Liver (tissue), 9 donors: ENCODE results near the gene IRGQ. TPM values are rescaled to one million over a fixed set of nuclear protein-coding genes. Genes with fewer than 3 reads are reported as not detected.
A peak's percentile ranks its signal among the peaks of the same experiment; 100 is the strongest.

Experiments used
- DNase-seq: peaks from one replicate; pipeline ENCODE4 v3.0.0-alpha.2; 2017; ENCODE audit warnings: low spot score
- H3K27ac ChIP-seq, 2 donors: one replicate each; pipeline ENCODE4 v1.7.0; 2013; ENCODE audit warnings: inconsistent platforms in 2 of 2, low read length in 2 of 2, control low read depth in 1 of 2, low read depth in 1 of 2, mild to moderate bottlenecking in 1 of 2
- H3K27me3 ChIP-seq, 4 donors: one replicate each; pipeline versions ENCODE4 v1.6.1 to v1.7.0; 2013; ENCODE audit warnings: low read length in 3 of 4, inconsistent platforms in 1 of 4, mild to moderate bottlenecking in 1 of 4, moderate library complexity in 1 of 4; ENCODE audit not compliant: control insufficient read depth in 4 of 4, insufficient read depth in 4 of 4
- H3K36me3 ChIP-seq, 4 donors: one replicate each; pipeline versions ENCODE4 v1.6.1 to v1.7.0; 2013; ENCODE audit warnings: low read length in 3 of 4, mild to moderate bottlenecking in 3 of 4, low read depth in 1 of 4, moderate library complexity in 1 of 4; ENCODE audit not compliant: control insufficient read depth in 4 of 4, insufficient read depth in 3 of 4
- H3K4me1 ChIP-seq, 4 donors: one replicate each; pipeline versions ENCODE4 v1.6.1 to v1.7.0; 2013; ENCODE audit warnings: low read length in 3 of 4, mild to moderate bottlenecking in 3 of 4, moderate library complexity in 1 of 4; ENCODE audit not compliant: control insufficient read depth in 4 of 4, insufficient read depth in 4 of 4
- H3K4me3 ChIP-seq, 3 donors: one replicate each; pipeline versions ENCODE4 v1.6.1 to v1.7.0; 2013; ENCODE audit warnings: low read length in 3 of 3, control low read depth in 1 of 3, low read depth in 1 of 3, mild to moderate bottlenecking in 1 of 3
- H3K9ac ChIP-seq, 2 donors: one replicate each; pipeline ENCODE4 v1.7.0; 2013; ENCODE audit warnings: low read length in 2 of 2, mild to moderate bottlenecking in 2 of 2, moderate library complexity in 2 of 2, control low read depth in 1 of 2, low read depth in 1 of 2
- H3K9me3 ChIP-seq, 4 donors: one replicate each; pipeline versions ENCODE4 v1.6.1 to v1.7.0; 2013; ENCODE audit warnings: low read length in 3 of 4; ENCODE audit not compliant: control insufficient read depth in 4 of 4
- EGR1 ChIP-seq, 2 donors: IDR thresholded peaks; 2 replicates each; pipeline ENCODE4 v1.6.1; 2016 to 2018; ENCODE audit warnings: antibody characterized with exemption in 2 of 2, low read depth in 2 of 2
- FOXA1 ChIP-seq: IDR thresholded peaks from 2 replicates; pipeline ENCODE4 v1.6.1; 2016; ENCODE audit warnings: antibody characterized with exemption
- FOXA2 ChIP-seq: IDR thresholded peaks from 2 replicates; pipeline ENCODE4 v1.6.1; 2016; ENCODE audit warnings: antibody characterized with exemption
- GABPA ChIP-seq, 2 donors: IDR thresholded peaks in 1 of 2; conservative IDR thresholded peaks in 1 of 2; 2 replicates each; pipeline ENCODE4 v1.6.1; 2016; ENCODE audit warnings: antibody characterized with exemption in 2 of 2, mild to moderate bottlenecking in 1 of 2, moderate library complexity in 1 of 2
- HNF4A ChIP-seq, 2 donors: conservative IDR thresholded peaks; 2 replicates each; pipeline ENCODE4 v1.6.1; 2016; ENCODE audit warnings: antibody characterized with exemption in 2 of 2, mild to moderate bottlenecking in 2 of 2
- HNF4G ChIP-seq: IDR thresholded peaks from 2 replicates; pipeline ENCODE4 v1.6.1; 2016; ENCODE audit warnings: antibody characterized with exemption
- JUND ChIP-seq, 2 donors: IDR thresholded peaks; 2 replicates each; pipeline ENCODE4 v1.6.1; 2016; ENCODE audit warnings: antibody characterized with exemption in 2 of 2
- MAX ChIP-seq: IDR thresholded peaks from 2 replicates; pipeline ENCODE4 v1.6.1; 2016; ENCODE audit warnings: antibody characterized with exemption
- NR2F2 ChIP-seq: IDR thresholded peaks from 2 replicates; pipeline ENCODE4 v1.6.1; 2016; ENCODE audit warnings: antibody characterized with exemption
- RAD21 ChIP-seq, 2 donors: IDR thresholded peaks; 2 replicates each; pipeline ENCODE4 v1.6.1; 2016; ENCODE audit warnings: antibody characterized with exemption in 2 of 2, mild to moderate bottlenecking in 2 of 2
- RXRA ChIP-seq, 2 donors: IDR thresholded peaks; 2 replicates each; pipeline ENCODE4 v1.6.1; 2017 to 2018; ENCODE audit warnings: antibody characterized with exemption in 2 of 2, mild to moderate bottlenecking in 1 of 2
- SP1 ChIP-seq: IDR thresholded peaks from 2 replicates; pipeline ENCODE4 v1.6.1; 2018; ENCODE audit warnings: antibody characterized with exemption, mild to moderate bottlenecking
- TAF1 ChIP-seq: conservative IDR thresholded peaks from 2 replicates; pipeline ENCODE4 v1.6.1; 2016; ENCODE audit warnings: antibody characterized with exemption, mild to moderate bottlenecking
- YY1 ChIP-seq: IDR thresholded peaks from 2 replicates; pipeline ENCODE4 v1.6.1; 2016; ENCODE audit warnings: antibody characterized with exemption, mild to moderate bottlenecking
- WGBS: extraction: QIAGEN DNeasy Blood & Tissue Kit; methylation state at CpG from one replicate; pipeline ENCODE4 v1.1.7; 2013; 5-methylcytosine and 5-hydroxymethylcytosine counted together
- polyA plus RNA-seq, 2 donors: library from polyadenylated mRNA; stranded (reverse) in 1 of 2; unstranded in 1 of 2; fragments of 200-250 nt in 1 of 2; fragments of >200 nt in 1 of 2; fragmentation: Nextera tagmentation in 1 of 2; extraction: Ambion mirVana in 1 of 2; gene quantifications; one replicate each; pipeline versions ENCODE4 v1.2.1 to v1.2.3, GENCODE V29; 2013 to 2015
- total RNA-seq, 2 donors: library from RNA; depleted of rRNA; stranded (reverse); fragments of >200 nt; gene quantifications; one replicate each; pipeline ENCODE4 v1.2.3, GENCODE V29; 2014
- TF ChIP-seq, protein P1 (sequence below): IDR thresholded peaks from 2 replicates; pipeline ENCODE4 v1.6.1; 2016; ENCODE audit warnings: antibody characterized with exemption
- TF ChIP-seq, protein P2 (sequence below): IDR thresholded peaks from 2 replicates; pipeline ENCODE4 v1.6.1; 2016; ENCODE audit warnings: antibody characterized with exemption
- TF ChIP-seq, protein P3 (sequence below): fragments of 150-350 bp; IDR thresholded peaks from 2 replicates; pipeline ENCODE4 v1.5.1; 2017; ENCODE audit warnings: improper control_type of control experiment, low read depth, low read length; ENCODE audit not compliant: missing input control
- TF ChIP-seq, protein P4 (sequence below): IDR thresholded peaks from 2 replicates; pipeline ENCODE4 v1.6.1; 2016; ENCODE audit warnings: antibody characterized with exemption, mild to moderate bottlenecking
- donor health status: healthy.
- donor health status: healthy.
- donor health status: healthy.
- donor health status: healthy.
- donor health status: healthy.

Gene IRGQ
- total and polyA plus RNA-seq, 4 donors, result 2.8 to 15.5 (median 5.2) TPM

- TF ChIP-seq, protein P1, sequence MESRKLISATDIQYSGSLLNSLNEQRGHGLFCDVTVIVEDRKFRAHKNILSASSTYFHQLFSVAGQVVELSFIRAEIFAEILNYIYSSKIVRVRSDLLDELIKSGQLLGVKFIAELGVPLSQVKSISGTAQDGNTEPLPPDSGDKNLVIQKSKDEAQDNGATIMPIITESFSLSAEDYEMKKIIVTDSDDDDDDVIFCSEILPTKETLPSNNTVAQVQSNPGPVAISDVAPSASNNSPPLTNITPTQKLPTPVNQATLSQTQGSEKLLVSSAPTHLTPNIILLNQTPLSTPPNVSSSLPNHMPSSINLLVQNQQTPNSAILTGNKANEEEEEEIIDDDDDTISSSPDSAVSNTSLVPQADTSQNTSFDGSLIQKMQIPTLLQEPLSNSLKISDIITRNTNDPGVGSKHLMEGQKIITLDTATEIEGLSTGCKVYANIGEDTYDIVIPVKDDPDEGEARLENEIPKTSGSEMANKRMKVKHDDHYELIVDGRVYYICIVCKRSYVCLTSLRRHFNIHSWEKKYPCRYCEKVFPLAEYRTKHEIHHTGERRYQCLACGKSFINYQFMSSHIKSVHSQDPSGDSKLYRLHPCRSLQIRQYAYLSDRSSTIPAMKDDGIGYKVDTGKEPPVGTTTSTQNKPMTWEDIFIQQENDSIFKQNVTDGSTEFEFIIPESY, result no peak
- no peak for TF ChIP-seq EGR1 (IDR thresholded peaks at IDR 0.05; ENCODE audit: low read depth in 2 of 2)
- TF ChIP-seq JUND (IDR thresholded peaks at IDR 0.05), result no peak
- TF ChIP-seq NR2F2, result no peak
- no peak for TF ChIP-seq TAF1
- TF ChIP-seq RXRA (IDR thresholded peaks at IDR 0.05), result no peak
- TF ChIP-seq SP1, result no peak
- TF ChIP-seq HNF4A (conservative IDR thresholded peaks at IDR 0.05), result no peak
- TF ChIP-seq, protein P2, sequence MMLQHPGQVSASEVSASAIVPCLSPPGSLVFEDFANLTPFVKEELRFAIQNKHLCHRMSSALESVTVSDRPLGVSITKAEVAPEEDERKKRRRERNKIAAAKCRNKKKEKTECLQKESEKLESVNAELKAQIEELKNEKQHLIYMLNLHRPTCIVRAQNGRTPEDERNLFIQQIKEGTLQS, result no peak
- no peak for TF ChIP-seq YY1
- TF ChIP-seq, protein P3, sequence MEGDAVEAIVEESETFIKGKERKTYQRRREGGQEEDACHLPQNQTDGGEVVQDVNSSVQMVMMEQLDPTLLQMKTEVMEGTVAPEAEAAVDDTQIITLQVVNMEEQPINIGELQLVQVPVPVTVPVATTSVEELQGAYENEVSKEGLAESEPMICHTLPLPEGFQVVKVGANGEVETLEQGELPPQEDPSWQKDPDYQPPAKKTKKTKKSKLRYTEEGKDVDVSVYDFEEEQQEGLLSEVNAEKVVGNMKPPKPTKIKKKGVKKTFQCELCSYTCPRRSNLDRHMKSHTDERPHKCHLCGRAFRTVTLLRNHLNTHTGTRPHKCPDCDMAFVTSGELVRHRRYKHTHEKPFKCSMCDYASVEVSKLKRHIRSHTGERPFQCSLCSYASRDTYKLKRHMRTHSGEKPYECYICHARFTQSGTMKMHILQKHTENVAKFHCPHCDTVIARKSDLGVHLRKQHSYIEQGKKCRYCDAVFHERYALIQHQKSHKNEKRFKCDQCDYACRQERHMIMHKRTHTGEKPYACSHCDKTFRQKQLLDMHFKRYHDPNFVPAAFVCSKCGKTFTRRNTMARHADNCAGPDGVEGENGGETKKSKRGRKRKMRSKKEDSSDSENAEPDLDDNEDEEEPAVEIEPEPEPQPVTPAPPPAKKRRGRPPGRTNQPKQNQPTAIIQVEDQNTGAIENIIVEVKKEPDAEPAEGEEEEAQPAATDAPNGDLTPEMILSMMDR, result no peak
These were observed 30.9 kb upstream of the IRGQ start (continued) for GRCh38 chr19:43626838-43627237.

DNA sequence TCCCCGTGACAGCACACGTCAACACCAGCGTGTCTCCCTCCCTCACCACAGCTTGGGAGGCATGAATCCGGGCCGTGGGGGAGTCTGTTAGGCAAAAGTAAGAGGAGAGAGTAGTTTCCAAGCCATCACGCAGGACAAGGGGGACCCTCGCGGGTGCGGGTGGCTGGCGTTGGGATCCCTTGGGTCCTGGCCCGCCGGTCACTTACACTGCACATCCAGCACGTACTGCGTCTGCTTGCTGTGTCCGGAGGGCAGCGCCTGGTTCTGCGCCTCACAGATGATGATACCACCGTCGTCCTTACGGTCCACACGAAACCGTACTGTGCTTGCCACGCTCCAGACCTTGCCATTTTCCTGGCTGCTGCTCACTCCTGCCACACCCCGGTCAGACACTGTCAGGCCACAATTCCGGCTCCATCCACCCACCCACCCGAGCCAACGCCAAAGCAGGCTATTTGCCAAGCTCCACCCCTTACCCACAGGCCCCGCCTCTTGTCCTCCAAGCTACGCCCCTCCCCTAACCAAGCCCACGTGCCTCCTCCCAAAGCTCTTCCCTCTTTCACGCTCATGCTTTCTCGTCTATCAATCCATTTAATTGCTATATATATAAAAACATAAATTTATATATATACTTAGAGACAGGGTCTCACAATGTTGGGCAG is 30.1 kb upstream of the IRGQ start:
- Histone ChIP-seq H3K4me1 (no peaks in the 10 kb centered on the region), H3K9ac (no peak overlapping the region), H3K9me3 (no peaks in the 10 kb centered on the region), H3K27ac (no peak overlapping the region), H3K36me3 (no peaks in the 10 kb centered on the region), H3K27me3 (no peaks in the 10 kb centered on the region), H3K4me3 (no peak overlapping the region)
- whole genome bisulfite sequencing, result 81% methylated on average over 32 of the region's 32 CpGs
- TF ChIP-seq, protein P4, sequence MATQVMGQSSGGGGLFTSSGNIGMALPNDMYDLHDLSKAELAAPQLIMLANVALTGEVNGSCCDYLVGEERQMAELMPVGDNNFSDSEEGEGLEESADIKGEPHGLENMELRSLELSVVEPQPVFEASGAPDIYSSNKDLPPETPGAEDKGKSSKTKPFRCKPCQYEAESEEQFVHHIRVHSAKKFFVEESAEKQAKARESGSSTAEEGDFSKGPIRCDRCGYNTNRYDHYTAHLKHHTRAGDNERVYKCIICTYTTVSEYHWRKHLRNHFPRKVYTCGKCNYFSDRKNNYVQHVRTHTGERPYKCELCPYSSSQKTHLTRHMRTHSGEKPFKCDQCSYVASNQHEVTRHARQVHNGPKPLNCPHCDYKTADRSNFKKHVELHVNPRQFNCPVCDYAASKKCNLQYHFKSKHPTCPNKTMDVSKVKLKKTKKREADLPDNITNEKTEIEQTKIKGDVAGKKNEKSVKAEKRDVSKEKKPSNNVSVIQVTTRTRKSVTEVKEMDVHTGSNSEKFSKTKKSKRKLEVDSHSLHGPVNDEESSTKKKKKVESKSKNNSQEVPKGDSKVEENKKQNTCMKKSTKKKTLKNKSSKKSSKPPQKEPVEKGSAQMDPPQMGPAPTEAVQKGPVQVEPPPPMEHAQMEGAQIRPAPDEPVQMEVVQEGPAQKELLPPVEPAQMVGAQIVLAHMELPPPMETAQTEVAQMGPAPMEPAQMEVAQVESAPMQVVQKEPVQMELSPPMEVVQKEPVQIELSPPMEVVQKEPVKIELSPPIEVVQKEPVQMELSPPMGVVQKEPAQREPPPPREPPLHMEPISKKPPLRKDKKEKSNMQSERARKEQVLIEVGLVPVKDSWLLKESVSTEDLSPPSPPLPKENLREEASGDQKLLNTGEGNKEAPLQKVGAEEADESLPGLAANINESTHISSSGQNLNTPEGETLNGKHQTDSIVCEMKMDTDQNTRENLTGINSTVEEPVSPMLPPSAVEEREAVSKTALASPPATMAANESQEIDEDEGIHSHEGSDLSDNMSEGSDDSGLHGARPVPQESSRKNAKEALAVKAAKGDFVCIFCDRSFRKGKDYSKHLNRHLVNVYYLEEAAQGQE, result no peak
- TF ChIP-seq EGR1 (IDR thresholded peaks at IDR 0.05; ENCODE audit: low read depth in 2 of 2), result no peak
- no peak for TF ChIP-seq JUND (IDR thresholded peaks at IDR 0.05)
- no peak for TF ChIP-seq MAX
- no peak for TF ChIP-seq YY1
- TF ChIP-seq HNF4A (conservative IDR thresholded peaks at IDR 0.05), result no peak
- no peak for TF ChIP-seq NR2F2
- TF ChIP-seq RXRA (IDR thresholded peaks at IDR 0.05), result no peak
- TF ChIP-seq, protein P3, result no peak
- TF ChIP-seq HNF4G, result no peak
- no peak for TF ChIP-seq FOXA1
- no peak for TF ChIP-seq FOXA2
- TF ChIP-seq, protein P2, result no peak
- TF ChIP-seq RAD21 (IDR thresholded peaks at IDR 0.05), result no peak
- TF ChIP-seq GABPA (IDR thresholded peaks at IDR 0.05 in 1 of 2, conservative IDR thresholded peaks at IDR 0.05 in 1 of 2), result no peak
- TF ChIP-seq, protein P1, result no peak
- TF ChIP-seq SP1, result no peak
- DNase-seq, result peak; percentile 62
